Measurements from ENCODE around the gene SMARCA2.

The SMARCA2 gene

GRCh38 chr9:2179567-2179966 is 164.4 kb downstream of the SMARCA2 start:
- no peak for DNase-seq

GRCh38 chr9:2180154-2180553 is 165.0 kb downstream of the SMARCA2 start:
- DNase-seq, result no peak

GRCh38 chr9:2180704-2181103 is 165.6 kb downstream of the SMARCA2 start:
- no peak for DNase-seq

GRCh38 chr9:2181792-2182191 is 166.6 kb downstream of the SMARCA2 start:
- no peak for DNase-seq

GRCh38 chr9:2190939-2191608 is 175.9 kb downstream of the SMARCA2 start:
- DNase-seq, result no peak

GRCh38 chr9:2191609-2191972 is 176.4 kb downstream of the SMARCA2 start:
- DNase-seq, result no peak

- DNase-seq, result no peak
Measured at GRCh38 chr9:2192356-2192979, 177.3 kb downstream of the SMARCA2 start.

- no peak for DNase-seq
Measured at GRCh38 chr9:2193552-2193951, 178.4 kb downstream of the SMARCA2 start.

GRCh38 chr9:2195211-2195610 is 180.1 kb downstream of the SMARCA2 start:
- DNase-seq, result no peak

GRCh38 chr9:2196757-2197156 is 181.6 kb downstream of the SMARCA2 start:
- DNase-seq, result no peak

GRCh38 chr9:2198956-2199635 is 183.9 kb downstream of the SMARCA2 start:
- DNase-seq, result no peak

- DNase-seq, result no peak
Measured at GRCh38 chr9:2199999-2200796, 185.1 kb downstream of the SMARCA2 start.

- DNase-seq, result no peak
Measured at GRCh38 chr9:2208465-2208864, 193.3 kb downstream of the SMARCA2 start.

- DNase-seq, result no peak
Measured at GRCh38 chr9:2208991-2209390, 193.8 kb downstream of the SMARCA2 start.

- no peak for DNase-seq
Measured at GRCh38 chr9:2209400-2209799, 194.3 kb downstream of the SMARCA2 start.

GRCh38 chr9:2210201-2210600 is 195.1 kb downstream of the SMARCA2 start:
- no peak for DNase-seq

GRCh38 chr9:2213830-2214468 is 198.8 kb downstream of the SMARCA2 start:
- no peak for DNase-seq

GRCh38 chr9:2214707-2215106 is 199.6 kb downstream of the SMARCA2 start:
- no peak for DNase-seq

- DNase-seq, result no peak
Measured at GRCh38 chr9:2215921-2216441, 200.8 kb downstream of the SMARCA2 start.

GRCh38 chr9:2216591-2216990 is 201.4 kb downstream of the SMARCA2 start:
- no peak for DNase-seq

GRCh38 chr9:2217540-2217939 is 202.4 kb downstream of the SMARCA2 start:
- no peak for DNase-seq

- no peak for DNase-seq
Measured at GRCh38 chr9:2220036-2220435, 204.9 kb downstream of the SMARCA2 start.
